HG03565 (cell line): ENCODE results near the gene PHYHIPL.

Experiments used
- ATAC-seq: cut with Tn5 transposase; IDR thresholded peaks from one replicate; pipeline ENCODE4 v1.9.1; 2021; ENCODE audit warnings: mild to moderate bottlenecking, moderate library complexity; ENCODE audit not compliant: unreplicated experiment

PHYHIPL gene

DNA sequence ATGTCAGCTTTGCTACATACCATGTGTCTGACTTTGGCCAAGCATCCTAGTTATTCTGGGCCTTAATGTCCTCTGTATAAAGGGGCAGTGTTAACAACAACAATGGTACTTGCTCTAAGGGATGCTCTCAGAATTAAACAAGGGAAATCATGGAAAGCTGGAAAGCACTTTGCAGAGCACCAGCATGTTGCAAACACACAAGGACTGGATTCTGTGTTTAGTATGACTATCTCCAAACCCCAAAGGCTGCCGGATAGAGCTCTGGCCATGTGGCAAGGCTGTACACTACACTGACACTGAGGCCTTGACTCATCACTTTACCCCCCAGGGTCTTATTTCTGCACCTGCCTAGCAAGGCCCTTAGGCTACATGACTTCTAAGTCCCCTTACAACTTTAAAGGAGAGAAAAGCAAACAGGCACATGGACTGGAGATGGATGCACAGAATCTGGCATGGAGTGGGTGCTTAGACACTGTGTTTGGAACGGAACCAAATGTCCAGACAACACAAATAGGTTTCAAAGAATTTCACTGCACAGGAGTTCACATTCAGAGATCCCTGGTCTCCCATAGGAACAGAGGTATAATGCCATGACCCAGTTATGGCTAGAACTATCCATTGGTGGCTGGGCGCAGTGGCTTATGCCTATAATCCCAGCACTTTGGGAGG lies 111.3 kb downstream of the PHYHIPL start:
- no peak for ATAC-seq

DNA sequence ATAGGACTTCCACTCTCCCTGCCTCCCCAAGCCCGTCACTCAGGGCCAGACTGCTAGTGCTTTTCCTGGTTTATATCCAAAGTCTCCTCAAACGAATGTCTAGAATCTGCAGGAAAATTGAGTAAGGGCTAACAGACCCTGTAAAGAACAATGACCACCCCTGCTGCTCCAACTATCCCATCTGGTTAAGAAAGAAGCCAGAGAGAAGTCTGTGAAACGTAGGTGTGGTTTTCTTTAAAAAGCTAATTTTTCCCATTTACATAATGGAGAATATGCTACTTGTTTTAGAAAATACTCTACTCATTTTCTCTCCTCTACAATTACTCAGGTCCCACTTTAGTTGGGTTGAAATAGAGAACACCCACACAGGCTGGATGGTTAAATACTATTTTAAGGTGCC lies 113.4 kb downstream of the PHYHIPL start:
- no peak for ATAC-seq

DNA sequence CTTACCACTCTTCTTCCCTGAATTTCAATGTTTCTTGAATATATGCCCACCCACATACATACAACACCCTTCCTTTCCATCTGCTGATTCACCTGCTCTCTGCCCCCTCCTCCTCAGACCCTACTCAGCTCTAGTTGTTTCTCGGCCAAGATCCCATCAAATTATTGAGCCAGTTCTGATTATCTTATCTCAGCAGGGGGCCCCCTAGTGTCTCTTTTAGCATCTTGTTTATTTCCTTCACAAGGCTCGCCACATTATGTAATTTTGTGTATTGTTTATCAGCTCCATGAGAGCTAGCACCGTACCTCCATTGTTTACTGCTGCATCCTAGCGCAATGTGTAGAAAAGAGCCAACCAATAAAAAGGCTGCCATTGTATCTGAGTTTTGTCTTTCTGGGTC lies 114.0 kb downstream of the PHYHIPL start:
- no peak for ATAC-seq
